Measurements from ENCODE around the gene XYLT1. TPM values are rescaled to one million over a fixed set of nuclear protein-coding genes. Genes with fewer than 3 reads are reported as not detected.

XYLT1 gene
- total RNA-seq, 2 experiments from 2014 or later = 7.3 to 8.9 TPM

- Mint-ChIP-seq H3K9me3 (no peaks in the 10 kb centered on the region), H3K4me3 (peak overlapping the region; percentile 27), H3K36me3 (ENCODE audit: low read depth) (peaks cover 4% of the 10 kb centered on the region), H3K27ac (peak overlapping the region; percentile 80), H3K27me3 (no peaks in the 10 kb centered on the region), H3K4me1 (ENCODE audit: low read depth) (peaks cover 38% of the 10 kb centered on the region)
- intact Hi-C loops (cut with micrococcal nuclease) = no loop called here
- CTCF ChIA-PET = interaction anchor here (0.9 to 1.3 kb wide), 3 partner anchors 10 to 33 kb away, joined by 3 to 5 read pairs (median 3); no protein-coding TSS in a partner anchor
- POLR2A ChIA-PET = interaction anchor here (0.6 to 2.0 kb wide), 2 partner anchors 21 to 32 kb away, joined by 3 to 8 read pairs; no protein-coding TSS in a partner anchor
- peak; percentile 65 for DNase-seq
- ATAC-seq = peak; percentile 87
- TF ChIP-seq CTCF (IDR thresholded peaks at IDR 0.05) = no peak
Observed at GRCh38 chr16:17448640-17449638, 21.8 kb downstream of the XYLT1 start.

GRCh38 chr16:17447101-17447569, 23.6 kb downstream of the XYLT1 start:
- no peaks in the 10 kb centered on the region for H3K9me3 Mint-ChIP-seq
- intact Hi-C loops (cut with micrococcal nuclease) = no loop called here
- H3K4me1 Mint-ChIP-seq (ENCODE audit: low read depth) = peaks cover 35% of the 10 kb centered on the region
- peaks cover 7% of the 10 kb centered on the region for H3K36me3 Mint-ChIP-seq (ENCODE audit: low read depth)
- DNase-seq (no peak), ATAC-seq (no peak)
- no peaks in the 10 kb centered on the region for H3K27me3 Mint-ChIP-seq
- H3K4me3 Mint-ChIP-seq = no peak overlapping the region
- TF ChIP-seq CTCF (IDR thresholded peaks at IDR 0.05) = no peak
- H3K27ac Mint-ChIP-seq = no peak overlapping the region
- ChIA-PET POLR2A (no interaction called here), CTCF (no interaction called here)

- TF ChIP-seq CTCF (IDR thresholded peaks at IDR 0.05) = no peak
- Mint-ChIP-seq H3K27ac (no peak overlapping the region), H3K27me3 (no peaks in the 10 kb centered on the region), H3K4me1 (ENCODE audit: low read depth) (peaks cover 30% of the 10 kb centered on the region), H3K4me3 (no peak overlapping the region), H3K36me3 (ENCODE audit: low read depth) (peaks cover 7% of the 10 kb centered on the region), H3K9me3 (no peaks in the 10 kb centered on the region)
- no peak for ATAC-seq
- no peak for DNase-seq
- POLR2A ChIA-PET = interaction anchor here (1.4 kb wide), 1 partner anchor 29 kb away, joined by 3 read pairs; no protein-coding TSS in a partner anchor
- intact Hi-C loops (cut with micrococcal nuclease) = no loop called here
- CTCF ChIA-PET = no interaction called here
Observed at GRCh38 chr16:17446661-17447060, 24.1 kb downstream of the XYLT1 start.

GRCh38 chr16:17445421-17445820, 25.3 kb downstream of the XYLT1 start:
- DNase-seq (no peak), ATAC-seq (no peak)
- Mint-ChIP-seq H3K27ac (no peak overlapping the region), H3K27me3 (no peaks in the 10 kb centered on the region), H3K4me1 (ENCODE audit: low read depth) (peaks cover 23% of the 10 kb centered on the region), H3K4me3 (no peak overlapping the region), H3K9me3 (no peaks in the 10 kb centered on the region), H3K36me3 (ENCODE audit: low read depth) (peaks cover 4% of the 10 kb centered on the region)
- intact Hi-C loops (cut with micrococcal nuclease) = no loop called here
- no peak for TF ChIP-seq CTCF (IDR thresholded peaks at IDR 0.05)
- POLR2A ChIA-PET = interaction anchor here (1.4 kb wide), 1 partner anchor 28 kb away, joined by 3 read pairs; no protein-coding TSS in a partner anchor
- CTCF ChIA-PET = no interaction called here

GRCh38 chr16:17444658-17445057, 26.1 kb downstream of the XYLT1 start:
- Mint-ChIP-seq H3K9me3 (peaks cover 1% of the 10 kb centered on the region), H3K4me3 (no peak overlapping the region), H3K4me1 (ENCODE audit: low read depth) (peaks cover 25% of the 10 kb centered on the region), H3K27me3 (no peaks in the 10 kb centered on the region), H3K27ac (no peak overlapping the region), H3K36me3 (ENCODE audit: low read depth) (peaks cover 4% of the 10 kb centered on the region)
- POLR2A ChIA-PET = no interaction called here
- DNase-seq (no peak), ATAC-seq (no peak)
- intact Hi-C loops (cut with micrococcal nuclease) = no loop called here
- TF ChIP-seq CTCF (IDR thresholded peaks at IDR 0.05) = no peak
- CTCF ChIA-PET = interaction anchor here (0.7 kb wide), 1 partner anchor 250 kb away, joined by 3 read pairs; no protein-coding TSS in a partner anchor

Measured in activated CD8-positive, alpha-beta T cell treated with anti-CD3 and anti-CD28 coated beads for 36 hours (primary cell).